Measurements from ENCODE around the gene OR7C1.

OR7C1 gene

DNA sequence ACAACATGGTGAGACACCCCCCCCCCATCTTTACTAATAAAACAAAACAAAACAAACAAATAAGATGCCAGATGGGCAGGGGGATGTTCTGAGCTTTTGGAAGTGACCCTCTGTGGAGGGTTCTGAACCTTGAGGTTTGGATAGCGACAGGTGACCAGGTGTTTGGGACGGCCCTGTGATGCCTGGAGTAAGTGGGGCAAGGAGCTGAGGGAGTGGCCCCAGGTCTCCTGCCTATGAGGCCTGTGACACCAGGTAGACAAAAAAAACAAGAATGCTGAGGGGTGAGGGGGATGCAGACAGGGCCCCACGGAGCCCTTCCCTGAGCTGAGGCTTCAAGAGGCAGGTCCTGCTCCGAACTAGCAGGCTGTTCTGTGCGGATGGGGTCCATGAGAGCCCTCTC, 65.8 kb downstream of the OR7C1 start:
- DNase-seq: no peak
- intact Hi-C loops (cut with DNase I): loop anchor here (5.0 kb wide), 1 partner anchor 372 kb away; no protein-coding TSS in a partner anchor

DNA sequence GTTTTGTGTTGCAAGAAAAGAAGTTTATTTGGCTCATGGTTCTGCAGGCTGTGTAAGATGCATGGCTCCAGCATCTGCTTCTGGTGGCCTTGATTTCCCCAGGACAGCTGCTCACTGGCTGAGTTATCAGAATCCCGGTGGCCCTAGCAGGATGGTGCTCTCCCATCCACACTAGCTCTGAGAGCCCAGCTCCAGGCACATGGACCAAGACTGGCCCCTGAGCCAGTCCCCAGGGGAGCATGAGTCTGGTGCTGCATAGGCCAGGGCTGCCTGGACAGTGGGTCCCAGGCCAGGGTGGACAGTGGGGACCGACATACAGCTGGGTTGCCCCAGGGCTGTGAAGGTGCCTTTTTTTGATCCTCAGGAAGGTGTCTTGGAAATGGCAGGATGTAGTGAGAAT, 67.0 kb downstream of the OR7C1 start:
- intact Hi-C loops (cut with DNase I): loop anchor here (5.0 kb wide), 1 partner anchor 371 kb away; no protein-coding TSS in a partner anchor
- peak in 1 of 10 donors; percentile 34 for DNase-seq

DNA sequence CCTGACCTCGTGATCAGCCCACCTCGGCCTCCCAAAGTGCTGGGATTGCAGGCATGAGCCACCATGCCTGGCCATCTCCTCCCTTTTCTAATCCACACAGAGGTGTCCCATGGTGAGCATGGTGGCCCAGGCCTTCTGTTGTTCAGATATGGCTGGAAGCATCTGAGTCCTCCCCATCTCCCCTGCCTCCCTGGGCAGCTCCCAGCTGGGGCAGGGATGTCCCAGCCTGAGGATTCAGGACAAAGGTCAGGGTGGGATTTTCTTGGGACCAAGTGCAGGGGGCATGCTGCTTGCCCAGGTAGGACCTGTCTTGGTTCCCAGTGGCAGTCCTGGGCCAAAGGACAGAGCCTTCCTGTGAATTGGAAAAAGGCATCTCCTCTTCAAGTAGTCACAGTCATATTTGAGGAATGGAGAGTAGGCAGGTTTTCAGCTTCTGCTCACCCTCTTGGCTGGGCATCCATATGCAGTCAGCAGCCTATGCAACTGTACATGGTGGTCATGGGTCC, 67.5 kb downstream of the OR7C1 start:
- peak in 1 of 10 donors; percentile 42 for DNase-seq
- intact Hi-C loops (cut with DNase I): loop anchor here (5.0 kb wide), 1 partner anchor 370 kb away; no protein-coding TSS in a partner anchor

DNA sequence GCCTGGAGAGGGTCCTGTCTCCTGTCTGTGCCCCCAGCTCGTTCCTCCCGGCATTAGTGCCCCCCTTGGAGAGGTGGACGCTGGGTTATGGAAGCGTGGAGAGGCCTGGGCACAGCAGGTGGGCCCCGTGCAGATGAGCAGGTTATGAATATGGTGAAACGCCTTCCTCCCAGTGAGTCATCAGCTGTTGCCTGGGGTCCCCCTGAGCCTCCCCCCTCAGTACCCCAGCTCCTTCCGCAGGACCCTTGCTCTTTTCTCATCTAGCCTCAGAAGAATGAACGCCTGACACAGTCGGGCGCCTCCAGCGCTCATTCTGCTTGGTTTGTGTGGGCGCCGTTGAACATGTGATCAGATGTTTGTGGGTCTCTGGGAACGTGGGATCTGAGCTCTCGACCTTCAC, 69.1 kb downstream of the OR7C1 start:
- DNase-seq: peak in 1 of 10 donors; percentile 53
- intact Hi-C loops (cut with DNase I): loop anchor here (5.0 kb wide), 1 partner anchor 369 kb away; no protein-coding TSS in a partner anchor

DNA sequence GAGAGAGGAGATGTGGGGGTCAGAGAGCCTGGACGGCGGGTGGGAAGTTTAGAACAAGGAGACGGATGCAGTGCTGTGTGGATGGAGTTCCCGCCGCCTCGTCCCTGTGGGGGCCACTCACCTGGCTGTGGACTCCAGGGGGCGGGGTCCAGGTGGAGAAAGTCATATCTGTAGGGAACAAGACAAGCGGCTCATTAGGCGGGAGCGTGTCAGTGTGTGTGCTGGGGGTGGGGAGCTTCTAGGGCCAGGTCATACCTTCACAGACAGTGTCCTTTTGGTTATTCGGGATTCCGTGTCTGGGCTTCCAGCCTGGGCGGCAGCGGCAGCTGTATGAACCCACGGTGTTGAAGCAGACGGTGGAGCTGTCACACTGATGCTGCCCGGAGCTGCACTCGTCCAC, 69.6 kb downstream of the OR7C1 start:
- DNase-seq: peak in 1 of 10 donors; percentile 20
- intact Hi-C loops (cut with DNase I): loop anchor here (5.0 kb wide), 1 partner anchor 368 kb away; no protein-coding TSS in a partner anchor

DNA sequence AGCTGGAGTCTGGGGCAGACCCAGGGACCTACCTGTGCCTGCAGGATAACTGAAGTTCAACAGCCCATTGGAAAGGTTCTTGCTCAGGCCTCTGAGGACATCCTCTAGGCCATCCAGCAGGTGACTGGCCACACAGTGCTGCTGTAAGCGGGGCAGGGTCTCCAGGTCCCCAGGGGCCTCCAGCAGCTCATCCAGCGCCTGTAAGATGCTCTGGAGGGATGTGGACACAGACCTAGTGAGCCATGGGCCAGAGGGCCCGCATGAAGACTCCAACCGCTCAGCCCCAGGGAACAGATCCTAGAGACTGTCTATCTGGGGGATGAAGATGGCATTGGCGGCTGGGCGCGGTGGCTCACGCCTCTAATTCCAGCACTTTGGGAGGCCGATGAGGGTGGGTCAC, 70.6 kb downstream of the OR7C1 start:
- peak in 1 of 10 donors; percentile 59 for DNase-seq

DNA sequence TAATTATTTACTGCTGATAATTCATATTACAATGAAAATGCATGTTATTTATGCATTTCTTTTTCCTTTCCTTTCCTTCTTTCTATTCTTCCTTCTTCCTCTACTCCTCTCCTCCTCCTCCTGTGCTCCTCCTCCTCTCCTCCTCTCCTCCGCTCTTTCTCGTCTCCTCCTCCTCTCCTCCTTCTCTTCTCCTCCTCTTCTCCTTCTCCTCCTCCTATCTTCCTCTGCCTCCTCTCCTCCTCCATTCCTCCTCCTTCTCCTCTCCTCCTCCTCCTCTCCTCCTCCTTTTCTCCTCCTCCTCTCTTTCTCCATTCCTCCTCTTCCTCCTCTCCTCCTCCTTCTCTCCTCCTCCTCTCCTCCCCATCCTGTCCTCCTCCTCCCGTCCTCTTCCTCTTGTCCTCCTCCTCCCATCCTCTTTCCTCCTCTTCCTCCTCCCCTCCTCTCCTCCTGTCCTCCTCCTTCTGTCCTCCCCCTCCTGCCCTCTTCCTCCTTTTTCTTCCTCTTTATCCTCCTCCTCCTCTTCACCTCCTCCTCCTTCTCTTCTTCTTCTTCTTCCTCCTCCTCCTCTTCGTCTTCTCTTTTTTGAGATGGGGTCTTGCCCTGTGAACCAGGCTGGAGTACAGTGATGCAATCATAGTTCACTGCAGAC, 71.4 kb downstream of the OR7C1 start:
- intact Hi-C loops (cut with DNase I): no loop called here
- no peak for DNase-seq

More for the DNA sequence above, 70.6 kb downstream of the OR7C1 start:
- intact Hi-C loops (cut with DNase I): no loop called here

DNA sequence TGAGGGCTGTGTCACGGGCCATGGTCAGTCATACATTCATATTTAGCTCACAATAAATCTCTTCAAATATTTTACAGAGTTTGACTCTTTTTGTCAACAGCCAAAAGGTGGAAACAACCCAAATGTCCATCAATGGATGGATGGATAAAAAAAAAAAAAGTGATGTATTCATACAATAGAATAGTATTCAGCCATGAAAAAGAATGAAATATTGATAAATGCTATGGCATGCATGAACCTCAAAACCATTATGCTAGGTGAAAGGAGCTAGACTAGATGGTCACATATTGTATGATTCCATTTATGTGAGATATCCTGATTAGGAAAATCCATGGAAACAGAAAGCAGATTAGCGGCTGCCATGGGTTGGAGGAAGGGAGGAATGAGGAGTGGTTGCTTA, 72.9 kb downstream of the OR7C1 start:
- intact Hi-C loops (cut with DNase I): no loop called here
- peak in 1 of 10 donors; percentile 8 for DNase-seq

DNA sequence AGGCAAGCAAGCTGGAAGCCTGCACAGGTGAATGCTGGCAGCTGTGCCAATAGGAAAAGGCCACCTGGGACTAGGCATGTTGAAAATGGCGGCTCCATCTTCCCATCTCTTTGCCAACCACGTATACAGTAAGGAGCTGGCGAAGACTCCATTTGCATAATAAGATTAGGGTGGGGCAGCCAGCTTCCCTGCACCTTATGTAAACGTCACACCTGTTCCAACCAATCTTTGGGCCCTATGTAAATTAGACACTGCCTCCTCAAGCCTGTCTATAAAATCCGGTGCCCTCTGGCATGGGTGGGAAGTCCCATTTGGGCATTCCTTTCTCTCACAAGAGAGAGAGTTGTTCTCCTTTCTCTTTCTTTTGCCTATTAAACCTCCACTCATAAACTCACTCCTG, 73.4 kb downstream of the OR7C1 start:
- intact Hi-C loops (cut with DNase I): no loop called here
- DNase-seq: peak in 1 of 10 donors; percentile 9

DNA sequence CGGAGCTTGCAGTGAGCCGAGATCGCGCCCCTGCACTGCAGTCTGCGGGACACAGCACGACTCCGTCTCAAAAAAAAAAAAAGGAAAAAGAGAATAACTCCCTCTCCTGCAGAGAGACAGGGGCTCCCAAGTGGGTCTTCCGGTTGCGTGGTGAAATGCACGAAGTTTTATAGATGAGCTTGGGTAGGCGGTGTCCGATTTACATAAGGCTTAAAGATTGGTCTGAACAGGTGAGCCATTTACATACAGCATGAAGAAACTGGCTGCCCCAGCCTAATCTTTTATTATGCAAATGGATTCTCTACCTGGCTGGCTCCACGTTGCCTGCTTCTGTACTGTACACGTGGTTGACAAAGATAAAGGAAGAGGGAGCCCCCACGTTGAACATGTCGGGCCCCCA, 76.2 kb downstream of the OR7C1 start:
- intact Hi-C loops (cut with DNase I): no loop called here
- peak in 1 of 10 donors; percentile 9 for DNase-seq

DNA sequence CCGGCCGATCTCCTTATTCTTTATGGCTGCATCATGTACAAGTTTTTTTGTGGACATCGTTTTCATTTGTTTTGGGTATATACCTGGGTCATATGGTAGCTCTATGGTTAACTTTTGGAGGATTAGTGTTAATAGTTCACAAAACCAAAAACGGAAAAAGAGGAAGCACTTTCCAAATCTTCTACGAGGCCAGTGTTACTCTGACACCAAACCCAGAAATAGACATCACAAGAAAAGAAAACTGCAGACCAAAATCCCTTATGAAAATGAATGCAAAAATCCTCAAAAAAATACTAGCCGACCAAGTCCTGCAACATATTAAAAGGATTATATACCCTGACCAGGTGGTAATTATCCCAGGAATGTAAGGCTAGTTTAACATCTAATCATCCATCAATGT, 86.4 kb downstream of the OR7C1 start:
- intact Hi-C loops (cut with DNase I): no loop called here
- no peak for DNase-seq

Measured in posterior cingulate gyrus (tissue), 11 donors.